ENCODE measurements around the gene ERN2. TPM values are rescaled to one million over a fixed set of nuclear protein-coding genes. Genes with fewer than 3 reads are reported as not detected.
A peak's percentile ranks its signal among the peaks of the same experiment; 100 is the strongest.
"Not testable (repeated sequence)": the region's sequence is repeated elsewhere in the genome, so short reads cannot be mapped to it uniquely, and the experiment has no call there.

The ERN2 gene
- total RNA-seq, 8 experiments from 2014 or later = 0.04 to 7.4 (median 1.4) TPM; not detected in 2

DNA sequence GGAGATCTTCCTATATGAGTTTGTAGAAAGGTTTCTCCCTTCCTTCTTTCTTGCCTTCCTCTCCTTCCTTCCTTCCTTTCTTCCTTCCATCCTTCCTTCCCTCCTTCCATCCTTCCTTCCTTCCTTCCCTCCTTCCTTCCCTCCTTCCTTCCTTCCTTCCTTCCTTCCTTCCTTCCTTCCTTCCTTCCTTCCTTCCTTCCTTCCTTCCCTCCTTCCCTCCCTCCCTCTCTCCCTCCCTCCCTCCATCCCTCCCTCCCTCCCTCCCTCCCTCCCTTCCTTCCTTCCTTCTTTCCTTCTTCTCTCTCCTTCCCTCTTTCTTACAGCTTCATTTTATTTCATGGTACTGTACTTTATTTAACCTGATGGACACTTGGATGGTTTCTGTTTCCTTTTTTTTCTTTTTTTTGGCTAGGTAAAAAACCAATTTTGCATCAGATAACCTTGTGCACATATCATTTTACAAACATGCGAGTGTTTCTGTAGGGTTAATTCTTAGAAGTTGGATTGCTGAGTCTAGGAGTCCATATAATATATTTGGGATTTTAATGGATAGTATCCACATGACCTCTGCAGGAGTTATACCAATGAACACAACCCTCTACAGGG is 24.5 kb upstream of the ERN2 start:
- H3K27ac ChIP-seq; H3K4me1 ChIP-seq (replicated peaks in 1 of 2); ATAC-seq (replicated peaks in 6 of 8); H3K4me3 ChIP-seq: not testable (repeated sequence)
- in situ Hi-C loops (cut with MboI; ENCODE audit: low pct_unique_long_range_greater_than_20kb in 2 of 9, low sequenced_read_pairs in 9 of 9, unreplicated experiment in 9 of 9) = loop anchor here in 4 of 9 experiments (10.0 to 25.0 kb wide), 3 partner anchors 275 to 300 kb away; no protein-coding TSS in a partner anchor
- WGBS, 10 experiments = 0 to 100% (median 85%) methylated on average over 1 of the region's 1 CpG; no CpG with 5 or more reads in 4 of the 10 experiments

DNA sequence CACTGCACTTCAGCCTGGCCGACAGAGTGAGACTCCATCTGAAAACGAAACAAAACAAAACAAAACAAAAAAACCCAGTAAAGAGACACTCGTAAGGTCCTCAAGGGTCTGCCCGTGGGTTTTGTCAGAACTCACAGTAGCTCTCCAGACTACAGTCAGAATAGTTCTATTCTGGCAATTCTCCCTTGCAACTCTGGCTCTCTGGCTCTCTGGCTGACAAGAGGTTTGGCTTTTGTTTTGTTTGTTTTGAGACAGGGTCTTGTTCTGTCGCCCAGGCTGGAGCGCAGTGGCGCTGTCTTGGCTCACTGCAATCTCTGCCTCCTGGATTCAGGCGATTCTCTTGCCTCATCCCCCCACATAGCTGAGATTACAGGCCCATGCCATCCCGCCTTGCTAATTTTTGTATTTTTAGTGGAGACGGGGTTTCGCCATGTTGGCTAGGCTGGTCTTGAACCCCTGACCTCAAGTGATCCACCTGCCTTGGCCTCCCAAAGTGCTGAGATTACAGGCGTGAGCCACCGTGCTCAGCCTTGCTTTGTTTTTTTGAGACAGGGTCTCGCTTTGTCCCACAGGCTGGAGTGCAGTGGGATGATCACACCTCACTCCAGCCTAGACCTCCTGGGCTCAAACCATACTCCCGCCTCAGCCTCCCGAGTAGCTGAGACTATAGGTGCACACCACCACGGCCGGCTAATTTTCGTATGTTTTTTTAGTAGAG is 21.3 kb upstream of the ERN2 start:
- H3K4me1 ChIP-seq (replicated peaks in 1 of 2) = no peaks in the 10 kb centered on the region
- H3K4me3 ChIP-seq = no peak overlapping the region
- in situ Hi-C loops (cut with MboI; ENCODE audit: low pct_unique_long_range_greater_than_20kb in 2 of 9, low sequenced_read_pairs in 9 of 9, unreplicated experiment in 9 of 9) = loop anchor here in 4 of 9 experiments (10.0 to 25.0 kb wide), 3 partner anchors 278 to 303 kb away; no protein-coding TSS in a partner anchor
- H3K27ac ChIP-seq = no peak overlapping the region
- 13 to 90% (median 79%) methylated on average over 1 to 12 of the region's 19 CpGs; no CpG with 5 or more reads in 2 of the 10 experiments for WGBS, 10 experiments
- ATAC-seq (replicated peaks in 6 of 8) = no peak

DNA sequence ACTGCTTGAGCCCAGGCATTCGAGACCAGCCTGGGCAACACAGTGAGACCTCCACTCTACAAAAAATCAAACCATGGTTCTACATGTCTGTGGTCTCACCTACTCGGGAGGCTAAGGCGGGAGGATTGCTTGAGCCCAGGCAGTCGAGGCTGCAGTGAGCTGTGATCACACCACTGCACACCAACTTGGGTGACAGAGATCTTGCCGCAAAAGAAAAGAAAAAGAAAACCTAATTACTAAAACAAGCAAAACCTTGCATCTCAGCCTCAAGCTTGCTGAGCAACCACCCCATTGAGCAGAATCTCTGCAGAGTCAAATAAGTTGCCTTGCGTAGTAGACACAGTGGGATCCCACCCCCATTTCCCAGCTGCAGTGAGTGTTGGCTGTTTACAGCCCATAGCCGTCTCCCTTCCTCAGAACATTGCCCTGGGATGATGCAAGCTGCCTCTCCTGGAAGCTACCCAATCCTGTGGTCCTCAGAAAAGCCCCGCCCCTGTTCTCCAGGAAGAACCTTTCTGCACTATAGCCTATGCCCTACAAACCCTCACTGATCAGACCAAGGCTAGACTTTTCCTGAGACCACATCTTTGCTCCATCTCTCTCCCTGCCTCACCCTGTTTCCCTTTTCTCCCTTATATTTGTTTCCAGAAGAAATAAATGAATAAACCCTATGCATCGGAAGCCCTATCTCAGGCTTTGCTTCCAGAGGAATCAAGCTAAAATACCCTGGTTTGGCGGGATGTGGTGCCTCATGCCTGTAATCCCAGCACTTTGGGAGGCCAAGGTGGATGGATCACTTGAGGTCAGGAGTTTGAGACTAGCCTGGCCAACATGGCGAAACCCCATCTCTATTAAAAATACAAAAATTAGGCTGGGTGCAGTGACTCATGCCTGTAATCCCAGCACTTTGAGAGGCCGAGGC is 16.7 kb upstream of the ERN2 start:
- Histone ChIP-seq H3K27ac (no peak overlapping the region), H3K4me1 (replicated peaks in 1 of 2) (no peaks in the 10 kb centered on the region), H3K4me3 (no peak overlapping the region)
- 41 to 96% (median 78%) methylated on average over 2 to 7 of the region's 12 CpGs; no CpG with 5 or more reads in 1 of the 10 experiments for WGBS, 10 experiments
- ATAC-seq (replicated peaks in 6 of 8) = peak in 5 of 8 experiments; percentile 23 to 76 (median 43)
- in situ Hi-C loops (cut with MboI; ENCODE audit: low pct_unique_long_range_greater_than_20kb in 2 of 9, low sequenced_read_pairs in 9 of 9, unreplicated experiment in 9 of 9) = loop anchor here in 4 of 9 experiments (10.0 to 25.0 kb wide), 3 partner anchors 283 to 308 kb away; no protein-coding TSS in a partner anchor

DNA sequence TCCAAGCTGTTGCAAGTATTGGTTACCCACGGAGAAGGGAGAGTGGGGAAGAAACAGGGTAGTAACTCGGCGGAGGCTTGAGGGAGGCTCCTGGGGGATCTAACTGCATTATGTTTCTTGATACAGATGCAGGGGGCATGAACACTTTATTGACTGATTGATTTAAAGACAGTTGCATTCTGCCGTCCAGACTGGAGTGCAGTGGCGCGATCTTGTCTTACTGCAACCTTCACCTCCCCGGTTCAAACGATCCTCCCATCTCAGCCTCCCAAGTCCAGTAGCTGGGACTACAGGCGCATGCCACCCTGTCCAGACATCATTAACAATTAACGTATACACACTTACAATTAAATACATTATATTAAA is 15.1 kb upstream of the ERN2 start:
- Histone ChIP-seq H3K4me3 (no peak overlapping the region), H3K4me1 (replicated peaks in 1 of 2) (no peaks in the 10 kb centered on the region), H3K27ac (no peak overlapping the region)
- in situ Hi-C loops (cut with MboI; ENCODE audit: low pct_unique_long_range_greater_than_20kb in 2 of 9, low sequenced_read_pairs in 9 of 9, unreplicated experiment in 9 of 9) = loop anchor here in 3 of 9 experiments (25.0 kb wide), 2 partner anchors 284 to 309 kb away; no protein-coding TSS in a partner anchor
- no peak for ATAC-seq (replicated peaks in 6 of 8)
- WGBS, 10 experiments = 43 to 80% (median 63%) methylated on average over 4 to 7 of the region's 10 CpGs; no CpG with 5 or more reads in 3 of the 10 experiments

DNA sequence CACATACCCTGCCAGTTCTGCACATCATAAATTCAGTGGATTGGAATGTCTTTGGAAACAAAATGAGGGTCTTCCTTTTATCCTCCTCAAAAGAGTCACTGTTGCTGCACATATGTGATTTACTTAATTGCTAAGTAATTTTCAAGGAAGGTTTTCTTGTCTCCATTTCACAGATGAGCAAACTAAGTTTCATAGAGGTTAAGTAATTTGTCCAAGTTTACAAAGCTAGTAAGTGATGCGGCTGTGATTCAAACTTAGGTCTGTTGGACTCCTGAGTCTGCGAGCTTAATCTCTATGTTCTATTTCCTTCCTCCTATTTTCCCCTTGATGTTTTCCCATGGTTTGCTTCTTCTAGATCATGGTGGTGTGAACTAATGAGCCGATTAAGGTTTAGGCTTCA is 13.7 kb upstream of the ERN2 start:
- no peak overlapping the region for H3K27ac ChIP-seq
- WGBS, 10 experiments = 54 to 100% (median 89%) methylated on average over 1 to 3 of the region's 3 CpGs; no CpG with 5 or more reads in 1 of the 10 experiments
- ATAC-seq (replicated peaks in 6 of 8) = no peak
- H3K4me1 ChIP-seq (replicated peaks in 1 of 2) = no peaks in the 10 kb centered on the region
- no peak overlapping the region for H3K4me3 ChIP-seq
- in situ Hi-C loops (cut with MboI; ENCODE audit: low pct_unique_long_range_greater_than_20kb in 2 of 9, low sequenced_read_pairs in 9 of 9, unreplicated experiment in 9 of 9) = loop anchor here in 3 of 9 experiments (25.0 kb wide), 2 partner anchors 286 to 311 kb away; no protein-coding TSS in a partner anchor

DNA sequence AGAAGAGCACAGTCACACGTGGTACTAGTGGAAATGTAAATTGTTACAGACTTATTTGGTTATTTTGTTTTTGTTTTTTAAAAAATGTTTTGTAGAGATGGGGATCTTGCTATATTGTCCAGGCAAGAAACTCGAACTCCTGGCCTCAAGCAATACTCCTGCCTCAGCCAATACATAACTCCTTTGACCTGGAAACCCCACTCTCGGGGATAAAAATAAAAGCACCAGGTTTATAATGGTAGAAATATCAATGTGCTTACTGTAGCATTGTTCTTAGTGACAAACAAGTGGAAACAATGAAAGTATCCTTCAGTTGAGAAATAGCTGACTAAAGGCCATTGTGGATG is 11.7 kb upstream of the ERN2 start:
- in situ Hi-C loops (cut with MboI; ENCODE audit: low pct_unique_long_range_greater_than_20kb in 2 of 9, low sequenced_read_pairs in 9 of 9, unreplicated experiment in 9 of 9) = loop anchor here in 3 of 9 experiments (25.0 kb wide), 3 partner anchors 288 to 788 kb away; no protein-coding TSS in a partner anchor
- Histone ChIP-seq H3K4me3 (no peak overlapping the region), H3K27ac (no peak overlapping the region), H3K4me1 (replicated peaks in 1 of 2) (no peaks in the 10 kb centered on the region)
- WGBS, 10 experiments = 0 to 81% (median 49%) methylated on average over 1 to 3 of the region's 3 CpGs
- no peak for ATAC-seq (replicated peaks in 6 of 8)

DNA sequence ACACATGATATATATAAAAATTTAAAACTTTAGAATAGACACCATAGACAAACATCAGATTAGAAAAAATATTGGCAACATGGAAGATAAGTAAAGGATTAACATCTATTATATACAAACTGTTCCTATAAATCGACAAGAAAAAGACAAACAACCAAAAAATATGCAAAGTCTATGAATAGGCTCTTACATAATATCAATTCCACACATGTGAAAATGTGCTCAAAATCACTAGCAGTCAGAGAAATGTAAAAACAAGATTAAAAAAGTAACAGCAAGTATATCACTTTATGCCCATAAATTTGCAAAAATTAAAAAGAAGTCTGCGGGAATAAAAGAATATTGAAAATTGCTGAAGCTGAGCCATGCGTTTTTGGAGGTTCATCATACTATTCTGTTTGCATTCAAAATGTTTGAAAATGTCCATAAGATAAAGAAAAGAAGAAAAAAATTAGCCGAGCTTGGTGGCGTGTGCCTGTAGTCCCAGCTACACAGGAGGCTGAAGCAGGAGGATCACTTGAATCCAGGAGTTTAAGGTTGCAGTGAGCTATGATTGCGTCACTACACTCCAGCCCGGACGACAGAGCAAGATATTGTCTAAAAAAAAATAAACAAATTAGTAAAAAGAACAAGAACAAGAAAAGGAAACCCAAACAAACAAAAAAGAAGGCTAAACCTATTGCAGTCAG is 11.2 kb upstream of the ERN2 start:
- ATAC-seq (replicated peaks in 6 of 8) = peak in 1 of 8 experiments; percentile 53
- H3K27ac ChIP-seq = no peak overlapping the region
- no peaks in the 10 kb centered on the region for H3K4me1 ChIP-seq (replicated peaks in 1 of 2)
- 10 to 90% (median 78%) methylated on average over 7 to 8 of the region's 8 CpGs; no CpG with 5 or more reads in 1 of the 10 experiments for WGBS, 10 experiments
- in situ Hi-C loops (cut with MboI; ENCODE audit: low pct_unique_long_range_greater_than_20kb in 2 of 9, low sequenced_read_pairs in 9 of 9, unreplicated experiment in 9 of 9) = loop anchor here in 1 of 9 experiments (25.0 kb wide), 1 partner anchor 788 kb away; no protein-coding TSS in a partner anchor
- no peak overlapping the region for H3K4me3 ChIP-seq

DNA sequence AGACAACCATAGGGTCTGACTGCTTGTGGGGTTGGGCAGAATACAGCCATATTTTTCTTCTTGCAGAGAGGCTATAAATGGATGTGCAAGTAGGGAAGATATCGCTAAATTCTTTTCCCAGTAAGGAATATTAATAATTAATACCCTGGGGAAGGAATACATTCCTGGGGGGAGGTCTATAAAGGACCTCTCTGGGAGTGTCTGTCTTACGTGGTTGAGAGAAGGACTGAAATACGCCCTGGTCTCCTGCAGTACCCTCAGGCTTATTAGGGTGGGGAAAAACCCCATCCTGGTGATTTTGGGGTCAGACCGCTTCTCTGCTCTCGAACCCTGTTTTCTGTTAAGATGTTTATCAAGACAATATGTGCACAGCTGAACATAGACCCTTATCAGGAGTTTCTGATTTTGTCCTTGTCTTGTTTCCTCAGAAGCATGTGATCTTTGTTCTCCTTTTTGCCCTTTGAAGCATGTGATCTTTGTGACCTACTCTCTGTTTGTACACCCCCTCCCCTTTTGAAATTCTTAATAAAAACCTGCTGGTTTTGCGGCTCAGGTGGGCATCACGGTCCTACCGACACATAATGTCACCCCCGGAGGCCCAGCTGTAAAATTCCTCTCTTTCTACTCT is 9.7 kb upstream of the ERN2 start:
- ATAC-seq (replicated peaks in 6 of 8); H3K4me3 ChIP-seq; H3K4me1 ChIP-seq (replicated peaks in 1 of 2); H3K27ac ChIP-seq: not testable (repeated sequence)
- in situ Hi-C loops (cut with MboI; ENCODE audit: low pct_unique_long_range_greater_than_20kb in 2 of 9, low sequenced_read_pairs in 9 of 9, unreplicated experiment in 9 of 9) = loop anchor here in 1 of 9 experiments (25.0 kb wide), 1 partner anchor 790 kb away; no protein-coding TSS in a partner anchor
- 18 to 98% (median 82%) methylated on average over 3 to 8 of the region's 9 CpGs; no CpG with 5 or more reads in 2 of the 10 experiments for WGBS, 10 experiments

DNA sequence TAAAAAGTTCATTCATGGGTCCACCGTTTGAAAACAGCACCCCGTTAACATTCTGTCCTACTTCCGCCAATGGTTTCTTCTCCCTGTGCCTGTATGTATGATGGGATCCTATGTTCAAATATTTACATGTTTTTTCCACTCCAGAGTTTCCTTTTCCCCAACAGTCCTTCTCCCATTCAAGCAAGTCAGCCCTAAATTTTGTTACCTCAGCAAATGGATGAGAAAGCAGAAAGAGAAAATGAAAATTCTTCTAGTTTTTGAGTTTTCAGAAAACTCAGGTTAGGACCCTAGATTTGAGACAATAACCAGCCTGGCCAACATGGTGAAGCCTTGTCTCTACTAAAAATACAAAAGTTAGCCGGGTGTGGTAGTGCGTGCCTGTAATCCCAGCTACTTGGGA is 3.5 kb upstream of the ERN2 start:
- no peak for ATAC-seq (replicated peaks in 6 of 8)
- Histone ChIP-seq H3K4me3 (no peak overlapping the region), H3K4me1 (replicated peaks in 1 of 2) (no peaks in the 10 kb centered on the region), H3K27ac (no peak overlapping the region)
- 57 to 93% (median 76%) methylated on average over 2 to 5 of the region's 5 CpGs for WGBS, 10 experiments
- in situ Hi-C loops (cut with MboI; ENCODE audit: low pct_unique_long_range_greater_than_20kb in 2 of 9, low sequenced_read_pairs in 9 of 9, unreplicated experiment in 9 of 9) = loop anchor here in 1 of 9 experiments (25.0 kb wide), 1 partner anchor 796 kb away; no protein-coding TSS in a partner anchor

DNA sequence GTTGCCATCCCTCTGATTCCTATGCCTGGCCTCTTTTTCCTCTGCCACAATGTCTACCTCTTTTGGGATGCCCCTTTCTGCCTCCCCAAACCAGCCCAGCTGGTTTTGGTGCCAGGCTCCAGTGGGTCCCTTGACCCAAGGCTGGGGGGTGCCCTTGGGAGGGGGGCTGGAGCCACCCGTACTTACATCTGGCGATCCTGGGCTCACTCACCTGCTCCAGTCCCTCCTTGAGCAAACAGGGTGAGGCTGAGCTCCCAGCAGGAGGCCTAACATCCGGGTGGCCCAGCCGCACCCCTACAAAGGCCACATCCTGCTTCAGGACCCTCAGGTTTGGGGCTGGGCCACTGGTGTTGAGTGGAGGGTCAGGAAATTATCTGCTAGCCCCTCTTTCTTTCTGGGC is 1.2 kb downstream of the ERN2 start:
- no peaks in the 10 kb centered on the region for H3K4me1 ChIP-seq (replicated peaks in 1 of 2)
- WGBS, 10 experiments = 24 to 100% methylated on average over 1 to 3 of the region's 4 CpGs; no CpG with 5 or more reads in 8 of the 10 experiments
- in situ Hi-C loops (cut with MboI; ENCODE audit: low pct_unique_long_range_greater_than_20kb in 2 of 9, low sequenced_read_pairs in 9 of 9, unreplicated experiment in 9 of 9) = loop anchor here in 1 of 9 experiments (25.0 kb wide), 1 partner anchor 801 kb away; no protein-coding TSS in a partner anchor
- H3K27ac ChIP-seq = no peak overlapping the region
- ATAC-seq (replicated peaks in 6 of 8) = no peak
- H3K4me3 ChIP-seq = no peak overlapping the region

DNA sequence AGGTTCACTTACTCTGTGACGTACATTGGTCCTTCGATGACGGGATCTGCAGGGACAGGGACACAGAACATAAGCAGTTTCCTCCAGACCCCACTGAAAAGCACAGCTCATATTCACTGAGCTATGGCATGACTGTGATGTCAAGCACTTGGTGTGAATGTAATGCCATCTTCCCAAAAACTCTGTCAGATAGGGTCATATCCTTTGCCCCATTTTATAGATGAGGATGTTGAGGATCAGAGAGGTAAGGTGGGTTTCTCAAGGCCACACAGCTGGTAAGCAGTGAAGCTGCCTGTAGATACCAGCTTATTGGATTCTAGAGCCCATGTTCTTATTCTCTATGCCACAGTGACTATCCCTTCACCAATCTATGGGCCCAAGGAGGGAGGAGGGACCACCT is 2.5 kb downstream of the ERN2 start:
- ATAC-seq (replicated peaks in 6 of 8) = no peak
- Histone ChIP-seq H3K27ac (no peak overlapping the region), H3K4me1 (replicated peaks in 1 of 2) (no peaks in the 10 kb centered on the region), H3K4me3 (no peak overlapping the region)
- in situ Hi-C loops (cut with MboI; ENCODE audit: low pct_unique_long_range_greater_than_20kb in 2 of 9, low sequenced_read_pairs in 9 of 9, unreplicated experiment in 9 of 9) = loop anchor here in 1 of 9 experiments (25.0 kb wide), 1 partner anchor 802 kb away; no protein-coding TSS in a partner anchor
- WGBS, 10 experiments = 88 to 94% methylated on average over 3 of the region's 3 CpGs; no CpG with 5 or more reads in 8 of the 10 experiments

Measured in motor neuron (in vitro differentiated cells).